ENCODE data around the gene SEMA3G. TPM values are rescaled to one million over a fixed set of nuclear protein-coding genes. Genes with fewer than 3 reads are reported as not detected.

Gene SEMA3G
- not detected in 2 replicates for polyA plus RNA-seq
- polyA minus RNA-seq = not detected in 2 replicates

DNA sequence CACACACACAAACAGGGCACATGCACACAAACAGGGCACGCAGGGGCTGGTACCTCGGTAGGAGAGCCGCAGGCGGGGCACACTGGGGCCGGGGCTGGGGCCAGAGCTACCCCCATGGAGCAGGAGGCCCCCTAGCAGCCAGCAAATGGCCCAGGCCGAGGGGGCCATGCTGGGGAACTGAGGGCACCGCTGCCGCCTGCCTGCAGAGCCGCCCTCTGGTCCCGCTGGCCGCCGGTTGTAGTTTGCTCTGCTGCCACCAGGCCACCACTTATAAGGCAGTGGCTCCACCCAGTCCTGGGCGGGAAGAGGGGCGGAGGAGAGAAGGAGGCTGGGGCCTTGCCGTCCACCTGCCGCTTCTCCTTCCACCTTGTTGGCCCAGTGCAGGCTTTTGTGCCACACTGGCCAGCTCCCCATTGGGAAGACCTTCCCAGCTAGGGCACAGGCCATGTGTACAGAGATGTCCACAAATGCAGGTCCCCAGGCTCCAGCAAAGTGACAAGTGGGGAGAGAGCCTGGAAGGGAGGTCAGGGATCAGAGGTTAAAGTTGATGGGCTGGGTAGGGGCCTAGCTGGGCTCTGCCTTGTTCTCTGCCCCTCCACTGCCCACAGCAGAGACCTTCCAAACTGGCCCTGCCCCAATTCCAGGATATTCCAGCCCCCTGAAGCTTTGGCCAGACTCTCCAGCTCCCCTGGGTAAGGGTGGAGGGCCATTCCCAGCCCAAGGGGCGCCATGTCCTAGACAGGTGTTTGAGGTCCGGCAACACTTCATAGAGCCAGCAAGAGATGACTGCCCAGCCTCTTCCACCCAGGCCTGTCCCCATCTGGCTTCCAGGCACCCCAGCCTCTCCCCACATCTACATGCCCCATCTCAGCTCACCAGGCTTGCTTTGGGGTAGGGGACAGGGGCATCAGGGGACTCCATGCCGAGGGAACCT lies at the start of gene SEMA3G:
Gene SEMA3G, minus strand, starts transcription at position 244 of the 934 bp plus-strand sequence. Its CDS starts 76 bp downstream, at position 168.
- Histone ChIP-seq H3K27ac (ENCODE audit: low read length) (no peak within 1 kb of the TSS), H2AFZ (ENCODE audit: low read depth, low read length) (no peak within 1 kb of the TSS), H3K79me2 (replicated peaks; ENCODE audit: insufficient read depth, low read length) (no peaks in the 10 kb centered on the region), H3K4me3 (ENCODE audit: low read length) (no peak within 1 kb of the TSS), H3K27me3 (ENCODE audit: insufficient read depth, low read depth, low read length) (no peaks in the 10 kb centered on the region), H3K9ac (ENCODE audit: low read length) (no peak within 1 kb of the TSS), H3K9me3 (ENCODE audit: low read length) (no peaks in the 10 kb centered on the region), H4K20me1 (ENCODE audit: insufficient read depth) (no peaks in the 10 kb centered on the region), H3K36me3 (ENCODE audit: insufficient read depth, low read length) (no peaks in the 10 kb centered on the region), H3F3A (ENCODE audit: insufficient read depth, low read length, poor library complexity, severe bottlenecking) (no peaks in the 10 kb centered on the region), H3K9me2 (ENCODE audit: insufficient read depth, low read length) (no peaks in the 10 kb centered on the region), H3K4me2 (ENCODE audit: low read length) (no peak within 1 kb of the TSS)
- TF ChIP-seq EP300 (conservative IDR thresholded peaks at IDR 0.05; ENCODE audit: poor library complexity, severe bottlenecking) = no peak
- no peak for TF ChIP-seq EZH2 (IDR thresholded peaks at IDR 0.05; ENCODE audit: borderline replicate concordance, insufficient read depth, low read length, poor library complexity, severe bottlenecking)
- TF ChIP-seq, protein P1, sequence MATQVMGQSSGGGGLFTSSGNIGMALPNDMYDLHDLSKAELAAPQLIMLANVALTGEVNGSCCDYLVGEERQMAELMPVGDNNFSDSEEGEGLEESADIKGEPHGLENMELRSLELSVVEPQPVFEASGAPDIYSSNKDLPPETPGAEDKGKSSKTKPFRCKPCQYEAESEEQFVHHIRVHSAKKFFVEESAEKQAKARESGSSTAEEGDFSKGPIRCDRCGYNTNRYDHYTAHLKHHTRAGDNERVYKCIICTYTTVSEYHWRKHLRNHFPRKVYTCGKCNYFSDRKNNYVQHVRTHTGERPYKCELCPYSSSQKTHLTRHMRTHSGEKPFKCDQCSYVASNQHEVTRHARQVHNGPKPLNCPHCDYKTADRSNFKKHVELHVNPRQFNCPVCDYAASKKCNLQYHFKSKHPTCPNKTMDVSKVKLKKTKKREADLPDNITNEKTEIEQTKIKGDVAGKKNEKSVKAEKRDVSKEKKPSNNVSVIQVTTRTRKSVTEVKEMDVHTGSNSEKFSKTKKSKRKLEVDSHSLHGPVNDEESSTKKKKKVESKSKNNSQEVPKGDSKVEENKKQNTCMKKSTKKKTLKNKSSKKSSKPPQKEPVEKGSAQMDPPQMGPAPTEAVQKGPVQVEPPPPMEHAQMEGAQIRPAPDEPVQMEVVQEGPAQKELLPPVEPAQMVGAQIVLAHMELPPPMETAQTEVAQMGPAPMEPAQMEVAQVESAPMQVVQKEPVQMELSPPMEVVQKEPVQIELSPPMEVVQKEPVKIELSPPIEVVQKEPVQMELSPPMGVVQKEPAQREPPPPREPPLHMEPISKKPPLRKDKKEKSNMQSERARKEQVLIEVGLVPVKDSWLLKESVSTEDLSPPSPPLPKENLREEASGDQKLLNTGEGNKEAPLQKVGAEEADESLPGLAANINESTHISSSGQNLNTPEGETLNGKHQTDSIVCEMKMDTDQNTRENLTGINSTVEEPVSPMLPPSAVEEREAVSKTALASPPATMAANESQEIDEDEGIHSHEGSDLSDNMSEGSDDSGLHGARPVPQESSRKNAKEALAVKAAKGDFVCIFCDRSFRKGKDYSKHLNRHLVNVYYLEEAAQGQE (IDR thresholded peaks at IDR 0.05; ENCODE audit: borderline replicate concordance) = no peak
- TF ChIP-seq MXI1 (conservative IDR thresholded peaks at IDR 0.05; ENCODE audit: poor library complexity, severe bottlenecking) = no peak
- no peak for TF ChIP-seq POLR2AphosphoS5 (IDR thresholded peaks at IDR 0.05)
- TF ChIP-seq TAF1 (IDR thresholded peaks at IDR 0.05; ENCODE audit: low read depth) = no peak
- TF ChIP-seq SMC3 (conservative IDR thresholded peaks at IDR 0.05; ENCODE audit: poor library complexity) = no peak
- TF ChIP-seq RAD21 (conservative IDR thresholded peaks at IDR 0.05) = no peak
- TF ChIP-seq, protein P2, sequence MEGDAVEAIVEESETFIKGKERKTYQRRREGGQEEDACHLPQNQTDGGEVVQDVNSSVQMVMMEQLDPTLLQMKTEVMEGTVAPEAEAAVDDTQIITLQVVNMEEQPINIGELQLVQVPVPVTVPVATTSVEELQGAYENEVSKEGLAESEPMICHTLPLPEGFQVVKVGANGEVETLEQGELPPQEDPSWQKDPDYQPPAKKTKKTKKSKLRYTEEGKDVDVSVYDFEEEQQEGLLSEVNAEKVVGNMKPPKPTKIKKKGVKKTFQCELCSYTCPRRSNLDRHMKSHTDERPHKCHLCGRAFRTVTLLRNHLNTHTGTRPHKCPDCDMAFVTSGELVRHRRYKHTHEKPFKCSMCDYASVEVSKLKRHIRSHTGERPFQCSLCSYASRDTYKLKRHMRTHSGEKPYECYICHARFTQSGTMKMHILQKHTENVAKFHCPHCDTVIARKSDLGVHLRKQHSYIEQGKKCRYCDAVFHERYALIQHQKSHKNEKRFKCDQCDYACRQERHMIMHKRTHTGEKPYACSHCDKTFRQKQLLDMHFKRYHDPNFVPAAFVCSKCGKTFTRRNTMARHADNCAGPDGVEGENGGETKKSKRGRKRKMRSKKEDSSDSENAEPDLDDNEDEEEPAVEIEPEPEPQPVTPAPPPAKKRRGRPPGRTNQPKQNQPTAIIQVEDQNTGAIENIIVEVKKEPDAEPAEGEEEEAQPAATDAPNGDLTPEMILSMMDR (IDR thresholded peaks at IDR 0.05; ENCODE audit: poor library complexity, severe bottlenecking) = no peak

DNA sequence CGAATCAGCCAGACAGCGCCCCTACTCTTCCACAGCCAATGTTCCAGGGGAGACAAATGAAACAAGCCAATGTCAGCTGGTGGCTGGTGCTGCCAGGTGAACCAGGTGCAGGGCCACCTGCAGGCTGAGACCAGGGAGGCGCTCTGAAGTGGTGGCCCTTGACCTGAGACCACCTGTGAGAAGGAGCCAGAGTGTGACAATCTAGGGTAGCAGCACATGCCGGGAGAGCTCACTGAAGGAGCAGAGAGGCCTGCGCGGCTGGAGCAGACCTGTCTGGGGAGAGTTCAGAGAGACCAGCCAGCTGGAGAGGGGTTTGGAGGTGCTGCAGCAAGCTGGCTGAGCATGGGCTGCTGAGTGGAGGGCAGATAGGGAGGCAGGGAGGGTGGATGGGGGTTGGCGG lies 49.5 kb upstream of the SEMA3G start:
- no peaks in the 10 kb centered on the region for H3F3A ChIP-seq (ENCODE audit: insufficient read depth, low read length, poor library complexity, severe bottlenecking)
- H3K27me3 ChIP-seq (ENCODE audit: insufficient read depth, low read depth, low read length) = no peaks in the 10 kb centered on the region
- H3K27ac ChIP-seq (ENCODE audit: low read length) = no peak overlapping the region
- no peaks in the 10 kb centered on the region for H3K79me2 ChIP-seq (replicated peaks; ENCODE audit: insufficient read depth, low read length)
- TF ChIP-seq RAD21 (conservative IDR thresholded peaks at IDR 0.05) (no peak), SMC3 (conservative IDR thresholded peaks at IDR 0.05; ENCODE audit: poor library complexity) (no peak), POLR2AphosphoS5 (IDR thresholded peaks at IDR 0.05) (peak; percentile 4), EZH2 (IDR thresholded peaks at IDR 0.05; ENCODE audit: borderline replicate concordance, insufficient read depth, low read length, poor library complexity, severe bottlenecking) (no peak), MXI1 (conservative IDR thresholded peaks at IDR 0.05; ENCODE audit: poor library complexity, severe bottlenecking) (no peak), TAF1 (IDR thresholded peaks at IDR 0.05; ENCODE audit: low read depth) (no peak)
- TF ChIP-seq, protein P2 (IDR thresholded peaks at IDR 0.05; ENCODE audit: poor library complexity, severe bottlenecking) = no peak
- TF ChIP-seq, protein P1 (IDR thresholded peaks at IDR 0.05; ENCODE audit: borderline replicate concordance) = no peak
- H3K36me3 ChIP-seq (ENCODE audit: insufficient read depth, low read length) = no peaks in the 10 kb centered on the region
- H3K9me3 ChIP-seq (ENCODE audit: low read length) = no peaks in the 10 kb centered on the region
- no peak overlapping the region for H3K4me2 ChIP-seq (ENCODE audit: low read length)
- no peak overlapping the region for H3K4me3 ChIP-seq (ENCODE audit: low read length)
- H3K9me2 ChIP-seq (ENCODE audit: insufficient read depth, low read length) = no peaks in the 10 kb centered on the region
- H3K9ac ChIP-seq (ENCODE audit: low read length) = no peak overlapping the region
- H2AFZ ChIP-seq (ENCODE audit: low read depth, low read length) = no peak overlapping the region
- no peaks in the 10 kb centered on the region for H4K20me1 ChIP-seq (ENCODE audit: insufficient read depth)

Data from neural cell (in vitro differentiated cells).